Keratinocyte (primary cell): ENCODE data around the gene RDH5.

Experiments used
- EZH2 ChIP-seq: IDR thresholded peaks from one replicate; pipeline ENCODE4 v1.6.1; 2012; ENCODE audit warnings: inconsistent platforms, mild to moderate bottlenecking, low read length, moderate library complexity
- TF ChIP-seq, protein P1 (sequence below), 3 experiments: IDR thresholded peaks in 1 of 3; conservative IDR thresholded peaks in 1 of 3; optimal IDR thresholded peaks in 1 of 3; 2 replicates in 2 of 3; 3 replicates in 1 of 3; pipeline versions ENCODE3 to v1.5.1; 2011; ENCODE audit warnings: low read length in 3 of 3, mild to moderate bottlenecking in 3 of 3, moderate library complexity in 2 of 3, control low read depth in 1 of 3, inconsistent platforms in 1 of 3; ENCODE audit not compliant: insufficient read depth in 2 of 3; ENCODE audit errors: extremely low read depth in 1 of 3

DNA sequence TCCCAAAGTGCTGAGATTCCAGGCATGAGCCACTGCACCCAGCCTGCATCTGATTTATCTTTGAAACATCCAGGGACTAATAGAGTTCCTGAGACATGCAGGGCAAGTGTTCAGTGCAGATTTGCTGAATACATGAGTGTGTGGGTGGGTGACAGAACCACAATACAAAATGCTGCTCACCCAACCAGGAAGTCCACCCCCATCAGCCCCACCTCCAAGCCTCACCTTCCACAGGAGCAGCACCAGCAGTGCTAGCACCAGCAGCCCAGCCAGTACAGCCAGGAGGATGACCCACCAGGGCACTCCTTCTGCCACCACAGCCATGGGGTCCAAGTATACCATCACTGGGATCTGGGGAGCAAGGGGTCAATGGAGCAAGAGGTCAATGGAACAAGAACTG lies 32.4 kb upstream of the RDH5 start:
- TF ChIP-seq, protein P1, sequence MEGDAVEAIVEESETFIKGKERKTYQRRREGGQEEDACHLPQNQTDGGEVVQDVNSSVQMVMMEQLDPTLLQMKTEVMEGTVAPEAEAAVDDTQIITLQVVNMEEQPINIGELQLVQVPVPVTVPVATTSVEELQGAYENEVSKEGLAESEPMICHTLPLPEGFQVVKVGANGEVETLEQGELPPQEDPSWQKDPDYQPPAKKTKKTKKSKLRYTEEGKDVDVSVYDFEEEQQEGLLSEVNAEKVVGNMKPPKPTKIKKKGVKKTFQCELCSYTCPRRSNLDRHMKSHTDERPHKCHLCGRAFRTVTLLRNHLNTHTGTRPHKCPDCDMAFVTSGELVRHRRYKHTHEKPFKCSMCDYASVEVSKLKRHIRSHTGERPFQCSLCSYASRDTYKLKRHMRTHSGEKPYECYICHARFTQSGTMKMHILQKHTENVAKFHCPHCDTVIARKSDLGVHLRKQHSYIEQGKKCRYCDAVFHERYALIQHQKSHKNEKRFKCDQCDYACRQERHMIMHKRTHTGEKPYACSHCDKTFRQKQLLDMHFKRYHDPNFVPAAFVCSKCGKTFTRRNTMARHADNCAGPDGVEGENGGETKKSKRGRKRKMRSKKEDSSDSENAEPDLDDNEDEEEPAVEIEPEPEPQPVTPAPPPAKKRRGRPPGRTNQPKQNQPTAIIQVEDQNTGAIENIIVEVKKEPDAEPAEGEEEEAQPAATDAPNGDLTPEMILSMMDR (optimal IDR thresholded peaks at IDR 0.05 in 1 of 3, IDR thresholded peaks at IDR 0.05 in 1 of 3, conservative IDR thresholded peaks at IDR 0.05 in 1 of 3; ENCODE audit: extremely low read depth in 1 of 3, insufficient read depth in 2 of 3, low read length in 3 of 3): no peak
- no peak for TF ChIP-seq EZH2
